22Rv1 (cell line): ENCODE results near the gene PNLDC1.
"Not testable (repeated sequence)": the region's sequence is repeated elsewhere in the genome, so short reads cannot be mapped to it uniquely, and the experiment has no call there.

Source experiments
- H3K27ac ChIP-seq: fragments of 450-650 bp; 2 replicates; pipeline ENCODE4 v1.5.1; 2017
- CTCF ChIP-seq: fragments of 450-650 bp; IDR thresholded peaks from 2 replicates; pipeline ENCODE4 v1.5.1; 2017; ENCODE audit warnings: mild to moderate bottlenecking
- ZFX ChIP-seq: fragments of 450-650 bp; IDR thresholded peaks from 2 replicates; pipeline ENCODE4 v1.6.1; 2017; ENCODE audit warnings: antibody characterized with exemption, borderline replicate concordance

The PNLDC1 gene

GRCh38 chr6:159788753-159789376 lies 11.2 kb upstream of the PNLDC1 start:
- TF ChIP-seq CTCF (no peak), ZFX (no peak)
- H3K27ac ChIP-seq, result peak overlapping the region; percentile 93

- peak within 1 kb of the TSS; percentile 93 for H3K27ac ChIP-seq
- TF ChIP-seq ZFX (no peak), CTCF (no peak)
Observed at GRCh38 chr6:159789377-159790148, 10.5 kb upstream of the PNLDC1 start, which contains the start of gene TCP1. TSS of gene TCP1 (minus strand) at chr6:159789602. CDS start at chr6:159789468, 134 bp downstream.

- H3K27ac ChIP-seq, result peak within 1 kb of the TSS; percentile 93
- TF ChIP-seq ZFX (no peak), CTCF (no peak)
Observed at GRCh38 chr6:159790149-159790955, 9.7 kb upstream of the PNLDC1 start, which contains the start of gene MRPL18. TSS of gene MRPL18 (plus strand) at chr6:159790467. CDS start at chr6:159790588, 121 bp downstream.

DNA sequence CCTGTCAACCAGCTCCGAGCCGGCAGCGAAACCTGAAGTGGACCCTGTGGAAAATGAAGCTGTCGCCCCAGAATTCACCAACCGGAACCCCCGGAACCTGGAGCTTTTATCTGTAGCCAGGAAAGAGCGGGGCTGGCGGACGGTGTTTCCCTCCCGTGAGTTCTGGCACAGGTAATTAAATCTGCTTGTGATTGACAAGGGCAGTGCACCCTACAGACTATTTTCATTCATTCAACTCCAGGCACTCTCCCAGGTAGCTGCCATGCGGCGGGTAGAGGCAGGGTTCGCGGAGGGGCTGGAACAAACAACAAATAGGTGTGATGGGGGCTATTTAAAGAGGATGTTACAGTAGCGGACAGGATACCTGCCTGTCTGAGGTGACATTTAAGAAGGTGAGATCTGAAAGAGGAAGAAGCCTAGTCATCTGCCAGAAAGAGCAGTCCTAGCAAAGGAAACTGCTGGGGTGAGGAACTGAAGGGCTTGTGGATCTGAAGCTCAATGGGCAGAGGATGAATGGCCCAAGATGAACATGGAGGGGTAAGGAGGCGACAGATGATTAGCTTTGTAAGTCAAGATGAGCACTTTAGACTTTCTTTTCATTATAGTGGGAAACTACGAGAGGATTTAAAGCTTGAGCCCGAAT lies 9.0 kb upstream of the PNLDC1 start:
- peak overlapping the region; percentile 93 for H3K27ac ChIP-seq
- TF ChIP-seq ZFX (no peak), CTCF (no peak)

DNA sequence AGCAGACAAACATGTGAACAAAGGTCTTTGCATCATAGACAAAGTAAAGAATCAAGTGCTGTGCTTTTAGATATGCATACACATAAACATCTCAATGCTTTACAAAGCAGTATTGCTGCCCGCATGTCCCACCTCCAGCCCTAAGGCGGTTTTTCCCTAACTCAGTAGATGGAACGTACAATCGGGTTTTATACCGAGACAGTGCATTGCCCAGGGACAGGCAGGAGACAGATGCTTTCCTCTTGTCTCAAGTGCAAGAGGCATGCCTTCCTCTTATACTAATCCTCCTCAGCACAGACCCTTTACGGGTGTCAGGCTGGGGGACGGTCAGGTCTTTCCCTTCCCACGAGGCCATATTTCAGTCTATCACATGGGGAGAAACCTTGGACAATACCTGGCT lies 5.1 kb upstream of the PNLDC1 start:
- not testable (repeated sequence) for H3K27ac ChIP-seq

- TF ChIP-seq ZFX (no peak), CTCF (no peak)
- H3K27ac ChIP-seq, result no peak overlapping the region
Observed at GRCh38 chr6:159797554-159797953, 2.5 kb upstream of the PNLDC1 start.

DNA sequence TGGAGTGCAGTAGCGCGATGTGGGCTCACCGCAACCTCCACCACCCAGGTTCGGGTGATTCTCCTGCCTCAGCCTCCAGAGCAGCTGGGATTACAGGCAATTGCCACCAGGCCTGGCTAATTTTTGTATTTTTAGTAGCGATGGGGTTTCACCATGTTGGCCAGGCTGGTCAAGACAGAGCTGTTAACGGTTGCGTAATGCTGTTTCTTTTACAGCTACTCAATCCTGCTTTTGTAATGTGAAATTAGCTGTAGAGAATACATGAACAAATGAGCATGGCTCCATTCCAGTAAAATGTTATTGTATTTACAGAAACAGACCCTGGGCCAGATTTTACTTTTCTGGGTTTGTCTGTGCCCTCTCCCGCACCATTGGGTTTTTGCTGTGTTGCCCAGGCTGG lies 1.9 kb downstream of the PNLDC1 start:
- no peak overlapping the region for H3K27ac ChIP-seq
- no peak for TF ChIP-seq CTCF
- no peak for TF ChIP-seq ZFX
